ENCODE results near the gene ANKRD9.

- TF ChIP-seq, protein P1, sequence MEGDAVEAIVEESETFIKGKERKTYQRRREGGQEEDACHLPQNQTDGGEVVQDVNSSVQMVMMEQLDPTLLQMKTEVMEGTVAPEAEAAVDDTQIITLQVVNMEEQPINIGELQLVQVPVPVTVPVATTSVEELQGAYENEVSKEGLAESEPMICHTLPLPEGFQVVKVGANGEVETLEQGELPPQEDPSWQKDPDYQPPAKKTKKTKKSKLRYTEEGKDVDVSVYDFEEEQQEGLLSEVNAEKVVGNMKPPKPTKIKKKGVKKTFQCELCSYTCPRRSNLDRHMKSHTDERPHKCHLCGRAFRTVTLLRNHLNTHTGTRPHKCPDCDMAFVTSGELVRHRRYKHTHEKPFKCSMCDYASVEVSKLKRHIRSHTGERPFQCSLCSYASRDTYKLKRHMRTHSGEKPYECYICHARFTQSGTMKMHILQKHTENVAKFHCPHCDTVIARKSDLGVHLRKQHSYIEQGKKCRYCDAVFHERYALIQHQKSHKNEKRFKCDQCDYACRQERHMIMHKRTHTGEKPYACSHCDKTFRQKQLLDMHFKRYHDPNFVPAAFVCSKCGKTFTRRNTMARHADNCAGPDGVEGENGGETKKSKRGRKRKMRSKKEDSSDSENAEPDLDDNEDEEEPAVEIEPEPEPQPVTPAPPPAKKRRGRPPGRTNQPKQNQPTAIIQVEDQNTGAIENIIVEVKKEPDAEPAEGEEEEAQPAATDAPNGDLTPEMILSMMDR (IDR thresholded peaks at IDR 0.05; ENCODE audit: borderline replicate concordance, extremely low read depth, low read length, poor library complexity, severe bottlenecking), result no peak
- TF ChIP-seq EZH2 (IDR thresholded peaks at IDR 0.05; ENCODE audit: borderline replicate concordance, low read depth, low read length, severe bottlenecking), result no peak
Measured at GRCh38 chr14:102499401-102500157, 10.0 kb downstream of the ANKRD9 start.

Data from DND-41 (cell line).